ENCODE measurements around the gene LHFPL4. TPM values are rescaled to one million over a fixed set of nuclear protein-coding genes. Genes with fewer than 3 reads are reported as not detected.

Gene LHFPL4
- total and polyA plus RNA-seq, 4 donors: 0.08 TPM; not detected in 3

- TF ChIP-seq ZBTB33 (IDR thresholded peaks at IDR 0.05) (no peak), RXRA (IDR thresholded peaks at IDR 0.05) (no peak), FOXA2 (IDR thresholded peaks at IDR 0.05) (no peak), NR2F2 (IDR thresholded peaks at IDR 0.05) (no peak)
- TF ChIP-seq, protein P1, sequence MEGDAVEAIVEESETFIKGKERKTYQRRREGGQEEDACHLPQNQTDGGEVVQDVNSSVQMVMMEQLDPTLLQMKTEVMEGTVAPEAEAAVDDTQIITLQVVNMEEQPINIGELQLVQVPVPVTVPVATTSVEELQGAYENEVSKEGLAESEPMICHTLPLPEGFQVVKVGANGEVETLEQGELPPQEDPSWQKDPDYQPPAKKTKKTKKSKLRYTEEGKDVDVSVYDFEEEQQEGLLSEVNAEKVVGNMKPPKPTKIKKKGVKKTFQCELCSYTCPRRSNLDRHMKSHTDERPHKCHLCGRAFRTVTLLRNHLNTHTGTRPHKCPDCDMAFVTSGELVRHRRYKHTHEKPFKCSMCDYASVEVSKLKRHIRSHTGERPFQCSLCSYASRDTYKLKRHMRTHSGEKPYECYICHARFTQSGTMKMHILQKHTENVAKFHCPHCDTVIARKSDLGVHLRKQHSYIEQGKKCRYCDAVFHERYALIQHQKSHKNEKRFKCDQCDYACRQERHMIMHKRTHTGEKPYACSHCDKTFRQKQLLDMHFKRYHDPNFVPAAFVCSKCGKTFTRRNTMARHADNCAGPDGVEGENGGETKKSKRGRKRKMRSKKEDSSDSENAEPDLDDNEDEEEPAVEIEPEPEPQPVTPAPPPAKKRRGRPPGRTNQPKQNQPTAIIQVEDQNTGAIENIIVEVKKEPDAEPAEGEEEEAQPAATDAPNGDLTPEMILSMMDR (IDR thresholded peaks at IDR 0.05; ENCODE audit: low read depth, low read length, missing input control): no peak
Measured at GRCh38 chr3:9469986-9470385, 83.6 kb downstream of the LHFPL4 start (continued).

- Histone ChIP-seq H3K27me3 (ENCODE audit: control insufficient read depth in 4 of 4, insufficient read depth in 4 of 4, low read length in 3 of 4) (no peaks in the 10 kb centered on the region), H3K4me1 (ENCODE audit: control insufficient read depth in 4 of 4, insufficient read depth in 4 of 4, low read length in 3 of 4) (no peaks in the 10 kb centered on the region), H3K4me3 (ENCODE audit: low read depth in 1 of 3, low read length in 3 of 3) (no peak overlapping the region), H3K36me3 (ENCODE audit: control insufficient read depth in 4 of 4, insufficient read depth in 3 of 4, low read depth in 1 of 4, low read length in 3 of 4) (peaks cover 18 to 89% (median 79%) of the 10 kb centered on the region in 4 donors), H3K27ac (ENCODE audit: low read depth in 1 of 2, low read length in 2 of 2) (no peak overlapping the region), H3K9me3 (ENCODE audit: control insufficient read depth in 4 of 4, low read length in 3 of 4) (no peaks in the 10 kb centered on the region), H3K9ac (ENCODE audit: low read depth in 1 of 2, low read length in 2 of 2) (no peak overlapping the region)
- 93% methylated on average over 7 of the region's 7 CpGs for WGBS
- no peak for DNase-seq (ENCODE audit: low spot score)
- TF ChIP-seq EGR1 (IDR thresholded peaks at IDR 0.05; ENCODE audit: low read depth in 2 of 2) (no peak), HNF4A (conservative IDR thresholded peaks at IDR 0.05) (no peak), SP1 (IDR thresholded peaks at IDR 0.05) (no peak)
- TF ChIP-seq, protein P1 (IDR thresholded peaks at IDR 0.05; ENCODE audit: low read depth, low read length, missing input control): no peak
Measured at GRCh38 chr3:9468460-9468859, 85.2 kb downstream of the LHFPL4 start.

DNA sequence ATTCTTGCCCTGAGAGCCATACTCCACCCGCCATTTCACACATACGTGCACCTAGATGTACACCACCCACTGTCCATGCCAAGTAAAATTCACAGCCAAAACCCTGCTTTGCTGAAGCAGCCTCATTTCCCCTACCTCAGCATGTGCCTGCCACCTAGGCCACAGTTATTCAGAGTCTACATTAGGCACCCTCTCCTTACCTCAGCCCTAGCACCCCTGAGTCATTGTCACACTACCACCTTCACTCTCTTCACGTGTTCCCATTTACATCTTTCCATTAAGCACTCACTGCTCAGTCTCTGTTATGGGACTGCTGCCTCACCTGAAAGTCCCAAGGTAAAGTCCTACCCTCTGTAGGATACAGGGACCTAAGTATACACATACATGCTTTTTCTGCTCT is 86.2 kb downstream of the LHFPL4 start:
- no peak for TF ChIP-seq RXRA (IDR thresholded peaks at IDR 0.05)
- TF ChIP-seq JUND (IDR thresholded peaks at IDR 0.05): no peak
- TF ChIP-seq HNF4A (conservative IDR thresholded peaks at IDR 0.05): no peak
- TF ChIP-seq, protein P2, sequence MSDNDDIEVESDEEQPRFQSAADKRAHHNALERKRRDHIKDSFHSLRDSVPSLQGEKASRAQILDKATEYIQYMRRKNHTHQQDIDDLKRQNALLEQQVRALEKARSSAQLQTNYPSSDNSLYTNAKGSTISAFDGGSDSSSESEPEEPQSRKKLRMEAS (IDR thresholded peaks at IDR 0.05): no peak
- no peak for TF ChIP-seq EGR1 (IDR thresholded peaks at IDR 0.05; ENCODE audit: low read depth in 2 of 2)
- TF ChIP-seq, protein P1 (IDR thresholded peaks at IDR 0.05; ENCODE audit: low read depth, low read length, missing input control): no peak
- TF ChIP-seq FOXA2 (IDR thresholded peaks at IDR 0.05): no peak
- no peak for TF ChIP-seq YY1 (IDR thresholded peaks at IDR 0.05)
- TF ChIP-seq SP1 (IDR thresholded peaks at IDR 0.05): no peak
- no peak for TF ChIP-seq FOXA1 (IDR thresholded peaks at IDR 0.05)
- no peak for TF ChIP-seq GABPA (IDR thresholded peaks at IDR 0.05 in 1 of 2, conservative IDR thresholded peaks at IDR 0.05 in 1 of 2)
- TF ChIP-seq RAD21 (IDR thresholded peaks at IDR 0.05): no peak
- TF ChIP-seq NR2F2 (IDR thresholded peaks at IDR 0.05): no peak
- no peak for TF ChIP-seq HNF4G (IDR thresholded peaks at IDR 0.05)
- H3K9me3 ChIP-seq (ENCODE audit: control insufficient read depth in 4 of 4, low read length in 3 of 4): no peaks in the 10 kb centered on the region
- H3K9ac ChIP-seq (ENCODE audit: low read depth in 1 of 2, low read length in 2 of 2): no peak overlapping the region
- H3K4me3 ChIP-seq (ENCODE audit: low read depth in 1 of 3, low read length in 3 of 3): no peak overlapping the region
- H3K27me3 ChIP-seq (ENCODE audit: control insufficient read depth in 4 of 4, insufficient read depth in 4 of 4, low read length in 3 of 4): no peaks in the 10 kb centered on the region
- WGBS: 94% methylated on average over 3 of the region's 3 CpGs
- peaks cover 15 to 86% (median 76%) of the 10 kb centered on the region in 4 donors for H3K36me3 ChIP-seq (ENCODE audit: control insufficient read depth in 4 of 4, insufficient read depth in 3 of 4, low read depth in 1 of 4, low read length in 3 of 4)
- no peaks in the 10 kb centered on the region for H3K4me1 ChIP-seq (ENCODE audit: control insufficient read depth in 4 of 4, insufficient read depth in 4 of 4, low read length in 3 of 4)
- DNase-seq (ENCODE audit: low spot score): no peak
- no peak overlapping the region for H3K27ac ChIP-seq (ENCODE audit: low read depth in 1 of 2, low read length in 2 of 2)

Data from liver (tissue), 9 donors.